ENCODE measurements around the gene LSM14A. TPM values are rescaled to one million over a fixed set of nuclear protein-coding genes. Genes with fewer than 3 reads are reported as not detected.
"Not testable (repeated sequence)": the region's sequence is repeated elsewhere in the genome, so short reads cannot be mapped to it uniquely, and the experiment has no call there.

LSM14A gene
- total RNA-seq, 2 experiments from 2014 or later, result 112 to 116 TPM

DNA sequence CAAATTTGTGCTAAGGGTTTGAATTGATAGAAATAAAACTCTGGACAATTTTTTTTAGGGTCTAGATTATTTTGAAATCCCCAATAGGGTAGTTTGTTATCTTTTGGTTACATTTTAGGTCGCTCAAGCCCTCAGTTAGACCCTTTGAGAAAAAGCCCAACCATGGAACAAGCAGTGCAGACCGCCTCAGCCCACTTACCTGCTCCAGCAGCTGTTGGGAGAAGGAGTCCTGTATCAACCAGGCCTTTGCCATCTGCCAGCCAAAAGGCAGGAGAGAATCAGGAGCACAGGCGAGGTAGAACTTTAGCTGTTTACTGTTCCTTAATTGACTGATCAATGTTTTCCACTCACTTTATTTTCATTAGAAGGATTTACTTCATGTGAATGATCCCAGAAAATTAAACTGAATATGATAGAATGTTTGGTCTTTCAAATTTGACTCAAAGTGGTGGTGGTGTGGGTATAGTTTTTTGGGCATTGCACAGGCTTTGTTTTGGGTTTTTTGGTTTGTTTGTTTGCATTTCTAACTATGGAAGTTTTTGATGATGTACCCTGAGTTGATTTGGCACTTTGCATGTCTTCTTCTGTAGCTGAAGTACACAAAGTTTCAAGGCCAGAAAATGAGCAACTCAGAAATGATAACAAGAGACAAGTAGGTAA is 42.8 kb downstream of the LSM14A start:
- H3K9me3 Mint-ChIP-seq (ENCODE audit: low read depth), result no peaks in the 10 kb centered on the region
- no peak overlapping the region for H3K27ac Mint-ChIP-seq
- peaks cover 29% of the 10 kb centered on the region for H3K4me1 Mint-ChIP-seq
- no peaks in the 10 kb centered on the region for H3K27me3 Mint-ChIP-seq
- DNase-seq (no peak), ATAC-seq (no peak)
- peaks cover 36% of the 10 kb centered on the region for H3K36me3 Mint-ChIP-seq
- CTCF ChIA-PET, result no interaction called here
- no peak overlapping the region for H3K4me3 Mint-ChIP-seq

DNA sequence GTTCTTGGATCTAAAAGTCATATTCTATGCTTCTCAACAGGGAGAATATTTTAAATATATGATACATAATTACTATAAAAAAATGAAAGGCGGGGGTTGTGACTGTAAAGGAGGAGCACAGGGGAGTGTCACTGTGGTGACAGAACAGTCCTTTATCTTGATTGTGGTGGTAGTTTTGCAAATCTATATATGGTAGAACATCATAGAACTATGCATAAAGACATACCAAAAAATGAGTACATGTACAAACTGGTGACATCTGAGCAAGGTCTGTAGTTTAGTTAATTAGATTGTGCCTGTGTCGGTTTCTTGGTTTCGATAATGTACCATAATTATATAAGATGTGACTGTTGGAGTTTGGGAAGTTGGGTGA is 43.3 kb downstream of the LSM14A start:
- Mint-ChIP-seq H3K4me3 (no peak overlapping the region), H3K4me1 (peaks cover 34% of the 10 kb centered on the region), H3K27me3 (no peaks in the 10 kb centered on the region), H3K36me3 (peaks cover 38% of the 10 kb centered on the region), H3K9me3 (ENCODE audit: low read depth) (no peaks in the 10 kb centered on the region), H3K27ac (no peak overlapping the region)
- ATAC-seq (no peak), DNase-seq (no peak)
- CTCF ChIA-PET, result interaction anchor here (1.2 kb wide), 1 partner anchor 121 kb away, joined by 3 read pairs; no protein-coding TSS in a partner anchor

DNA sequence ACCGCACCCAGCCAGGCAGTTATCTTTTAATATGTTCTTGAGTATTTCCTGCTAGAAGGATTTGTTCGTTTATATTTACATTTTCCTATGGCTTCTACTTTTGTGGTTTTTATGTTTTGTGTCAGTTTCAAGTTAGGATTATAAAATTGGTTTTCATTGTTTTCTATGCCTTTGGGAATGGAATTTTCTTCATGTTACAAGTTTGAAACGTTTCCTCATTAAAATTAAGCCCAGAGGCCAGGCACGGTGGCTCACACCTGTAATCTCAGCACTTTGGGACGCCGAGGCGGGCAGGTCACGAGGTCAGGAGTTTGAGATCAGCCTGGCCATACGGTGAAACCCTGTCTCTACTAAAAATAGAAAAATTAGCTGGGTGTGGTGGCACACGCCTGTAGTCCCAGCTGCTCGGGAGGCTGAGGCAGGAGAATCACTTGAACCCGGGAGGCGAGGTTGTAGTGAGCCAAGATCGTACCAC is 44.5 kb downstream of the LSM14A start:
- CTCF ChIA-PET, result interaction anchor here (0.7 to 2.8 kb wide), 3 partner anchors 10 to 698 kb away, joined by 3 to 8 read pairs (median 3); no protein-coding TSS in a partner anchor
- ATAC-seq; H3K27ac Mint-ChIP-seq; H3K9me3 Mint-ChIP-seq (ENCODE audit: low read depth); DNase-seq; H3K4me3 Mint-ChIP-seq; H3K27me3 Mint-ChIP-seq: not testable (repeated sequence)
- Mint-ChIP-seq H3K36me3 (peaks cover 42% of the 10 kb centered on the region), H3K4me1 (peaks cover 34% of the 10 kb centered on the region)

DNA sequence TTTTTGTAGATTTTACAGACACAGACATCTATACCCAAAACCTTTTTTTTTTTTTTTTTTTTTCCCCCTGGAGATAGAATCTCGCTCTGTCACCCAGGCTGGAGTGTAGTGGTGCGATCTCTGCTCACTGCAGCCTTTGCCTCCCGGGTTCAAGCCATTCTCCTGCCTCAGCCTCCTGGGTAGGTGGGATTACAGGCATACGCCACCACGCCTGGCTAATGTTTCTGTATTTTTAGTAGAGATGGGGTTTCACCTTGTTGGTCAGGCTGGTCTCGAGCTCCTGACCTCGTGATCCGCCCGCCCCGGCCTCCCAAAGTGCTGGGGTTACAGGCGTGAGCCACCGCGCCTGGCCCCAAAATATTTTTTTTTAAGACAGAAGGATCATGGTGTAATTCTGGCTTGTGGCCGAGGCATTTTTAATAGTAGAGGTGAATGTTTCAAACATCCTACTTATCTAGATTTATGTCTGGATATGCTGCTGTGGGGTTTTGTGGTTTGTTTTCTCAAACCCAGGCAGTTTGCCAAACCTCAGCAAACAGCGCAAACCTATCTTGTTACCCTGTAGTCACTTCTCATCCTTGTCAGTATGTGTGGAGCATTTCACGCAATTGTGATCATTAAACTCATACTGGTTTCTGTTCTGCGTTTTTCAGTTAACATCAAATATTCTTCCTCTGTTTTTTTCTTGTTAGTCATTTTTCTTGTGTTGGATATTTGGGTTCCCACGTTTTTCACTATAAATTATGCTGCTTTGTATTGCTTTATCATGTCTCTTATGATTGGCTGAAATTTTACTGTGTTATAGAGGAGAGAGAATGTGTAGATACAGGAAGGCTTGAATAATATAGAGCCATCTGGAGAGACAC is 45.9 kb downstream of the LSM14A start:
- CTCF ChIA-PET, result interaction anchor here (0.8 to 2.8 kb wide), 5 partner anchors 8 to 214 kb away, joined by 3 to 8 read pairs (median 3); no protein-coding TSS in a partner anchor
- peaks cover 53% of the 10 kb centered on the region for H3K36me3 Mint-ChIP-seq
- H3K27ac Mint-ChIP-seq, result peak overlapping the region; percentile 61
- DNase-seq (peak; percentile 80), ATAC-seq (peak; percentile 86)
- H3K4me3 Mint-ChIP-seq, result peak overlapping the region; percentile 5
- H3K27me3 Mint-ChIP-seq, result no peaks in the 10 kb centered on the region
- no peaks in the 10 kb centered on the region for H3K9me3 Mint-ChIP-seq (ENCODE audit: low read depth)
- peaks cover 34% of the 10 kb centered on the region for H3K4me1 Mint-ChIP-seq

DNA sequence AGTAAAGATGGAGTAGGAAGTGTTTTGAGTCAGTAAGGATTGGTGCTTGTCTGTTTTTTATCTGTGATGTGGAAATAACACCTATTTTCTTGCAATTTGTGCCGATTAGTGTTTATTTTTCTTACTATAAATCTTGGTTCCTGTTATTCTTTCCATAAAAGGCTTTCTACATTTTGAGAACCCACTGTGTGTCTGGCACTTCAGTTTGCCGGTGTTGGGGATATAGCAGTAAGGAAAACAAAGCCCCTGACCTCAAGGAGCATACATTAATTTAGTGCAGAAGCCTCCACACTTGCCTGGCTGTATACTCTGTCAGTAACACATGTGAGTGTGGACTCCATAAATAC is 46.5 kb downstream of the LSM14A start:
- Mint-ChIP-seq H3K9me3 (ENCODE audit: low read depth) (no peaks in the 10 kb centered on the region), H3K36me3 (peaks cover 58% of the 10 kb centered on the region), H3K27ac (peak overlapping the region; percentile 61), H3K27me3 (no peaks in the 10 kb centered on the region), H3K4me1 (peaks cover 38% of the 10 kb centered on the region), H3K4me3 (no peak overlapping the region)
- DNase-seq (no peak), ATAC-seq (no peak)
- CTCF ChIA-PET, result interaction anchor here (0.7 to 2.8 kb wide), 6 partner anchors 8 to 213 kb away, joined by 3 to 8 read pairs (median 3); no protein-coding TSS in a partner anchor

- Mint-ChIP-seq H3K9me3 (ENCODE audit: low read depth) (no peaks in the 10 kb centered on the region), H3K4me3 (no peak overlapping the region), H3K27ac (no peak overlapping the region), H3K4me1 (peaks cover 47% of the 10 kb centered on the region), H3K27me3 (no peaks in the 10 kb centered on the region), H3K36me3 (peaks cover 65% of the 10 kb centered on the region)
- peak; percentile 74 for DNase-seq
- no peak for ATAC-seq
- CTCF ChIA-PET, result interaction anchor here (0.7 to 1.3 kb wide), 6 partner anchors 11 to 86 kb away, joined by 3 to 11 read pairs (median 5); no protein-coding TSS in a partner anchor
These were observed 48.3 kb downstream of the LSM14A start for GRCh38 chr19:34220472-34221063.

DNA sequence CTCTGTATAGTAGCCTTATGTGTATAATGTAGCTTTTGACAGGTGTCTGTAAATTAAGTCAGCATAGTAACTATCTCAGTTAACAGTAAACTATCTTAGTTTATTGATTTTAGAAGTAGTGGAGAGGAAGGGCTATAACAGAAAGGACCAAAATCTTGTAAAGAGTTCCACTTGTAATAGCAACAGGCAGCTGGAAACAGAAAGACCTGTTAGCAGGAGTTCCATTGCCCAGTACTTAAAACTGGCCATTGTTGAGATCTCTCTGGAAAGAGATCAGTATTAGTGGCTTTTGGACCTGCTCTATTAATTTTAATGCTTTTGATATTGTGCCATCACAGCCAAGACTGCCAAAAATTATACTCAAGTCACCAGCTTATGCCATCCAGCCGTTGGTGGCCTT is 50.1 kb downstream of the LSM14A start:
- ATAC-seq (no peak), DNase-seq (no peak)
- Mint-ChIP-seq H3K9me3 (ENCODE audit: low read depth) (no peaks in the 10 kb centered on the region), H3K27me3 (no peaks in the 10 kb centered on the region), H3K36me3 (peaks cover 68% of the 10 kb centered on the region), H3K27ac (no peak overlapping the region), H3K4me3 (no peak overlapping the region), H3K4me1 (peaks cover 57% of the 10 kb centered on the region)
- CTCF ChIA-PET, result interaction anchor here (0.8 to 1.8 kb wide), 4 partner anchors 10 to 124 kb away, joined by 3 to 6 read pairs (median 4); no protein-coding TSS in a partner anchor

DNA sequence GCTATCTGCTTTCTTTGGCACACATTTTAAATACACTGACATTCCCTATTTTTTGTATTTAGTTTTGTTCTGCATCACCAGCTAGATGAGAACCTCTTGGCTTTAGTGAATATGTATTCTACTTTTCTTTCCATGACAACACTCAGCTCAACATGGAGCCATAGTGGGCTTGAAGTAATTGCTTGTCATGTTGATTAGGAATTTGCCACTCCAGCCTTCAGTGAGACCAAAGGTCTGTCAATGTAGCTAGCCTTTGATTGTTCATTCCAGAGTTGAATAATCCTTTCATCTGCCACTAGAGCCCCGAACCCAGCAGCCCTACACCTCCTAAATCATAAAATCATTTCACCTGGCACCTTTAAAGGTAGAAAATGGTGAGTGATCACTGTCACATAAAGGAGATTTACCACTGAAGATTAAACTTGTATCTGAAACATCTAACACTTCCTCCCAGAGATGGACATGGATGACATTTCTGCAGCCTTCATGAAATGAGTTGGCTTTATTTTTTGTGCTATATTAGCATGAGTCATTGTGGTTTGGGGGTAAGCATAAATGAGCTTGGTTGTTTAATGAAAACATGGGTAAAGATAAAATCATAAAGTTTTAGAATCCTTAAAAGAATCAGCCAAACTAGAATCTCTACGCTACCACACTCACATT is 52.8 kb downstream of the LSM14A start:
- peaks cover 71% of the 10 kb centered on the region for H3K36me3 Mint-ChIP-seq
- H3K4me1 Mint-ChIP-seq, result peaks cover 58% of the 10 kb centered on the region
- H3K9me3 Mint-ChIP-seq (ENCODE audit: low read depth), result no peaks in the 10 kb centered on the region
- peak overlapping the region; percentile 76 for H3K27ac Mint-ChIP-seq
- H3K27me3 Mint-ChIP-seq, result no peaks in the 10 kb centered on the region
- DNase-seq, result no peak
- peak; percentile 61 for ATAC-seq
- CTCF ChIA-PET, result interaction anchor here (0.7 to 1.9 kb wide), 10 partner anchors 10 to 1033 kb away, joined by 3 to 10 read pairs (median 4); no protein-coding TSS in a partner anchor
- H3K4me3 Mint-ChIP-seq, result peak overlapping the region; percentile 13

DNA sequence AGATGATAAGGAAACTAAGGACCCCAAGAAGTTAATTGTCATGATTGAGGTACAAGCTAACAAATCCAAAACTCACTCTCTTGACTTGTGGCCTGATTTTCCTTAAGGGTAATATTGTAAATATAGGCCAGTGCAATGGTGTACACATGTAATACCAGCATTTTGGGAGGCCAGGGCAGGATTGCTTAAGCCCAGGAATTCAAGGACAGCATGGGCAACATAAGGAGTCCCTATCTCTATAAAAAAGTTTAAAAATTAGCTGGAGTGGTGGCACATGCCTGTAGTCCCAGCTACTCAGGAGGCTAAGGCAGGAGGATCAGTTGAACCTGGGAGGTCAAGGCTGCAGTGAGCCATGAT is 53.3 kb downstream of the LSM14A start:
- Mint-ChIP-seq H3K4me1 (peaks cover 54% of the 10 kb centered on the region), H3K36me3 (peaks cover 70% of the 10 kb centered on the region), H3K27me3 (no peaks in the 10 kb centered on the region), H3K4me3 (no peak overlapping the region), H3K27ac (peak overlapping the region; percentile 76), H3K9me3 (ENCODE audit: low read depth) (no peaks in the 10 kb centered on the region)
- ATAC-seq (no peak), DNase-seq (no peak)
- CTCF ChIA-PET, result interaction anchor here (0.7 to 2.1 kb wide), 10 partner anchors 8 to 1034 kb away, joined by 3 to 10 read pairs (median 4); no protein-coding TSS in a partner anchor

- Mint-ChIP-seq H3K4me3 (no peak overlapping the region), H3K27ac (peak overlapping the region; percentile 76), H3K36me3 (peaks cover 67% of the 10 kb centered on the region), H3K4me1 (peaks cover 58% of the 10 kb centered on the region), H3K27me3 (no peaks in the 10 kb centered on the region), H3K9me3 (ENCODE audit: low read depth) (no peaks in the 10 kb centered on the region)
- CTCF ChIA-PET, result interaction anchor here (0.7 to 2.1 kb wide), 10 partner anchors 8 to 1034 kb away, joined by 3 to 10 read pairs (median 4); no protein-coding TSS in a partner anchor
- DNase-seq (peak; percentile 61), ATAC-seq (peak; percentile 75)
These were observed 53.7 kb downstream of the LSM14A start for GRCh38 chr19:34226036-34226435.

- DNase-seq, result no peak
- Mint-ChIP-seq H3K27ac (no peak overlapping the region), H3K4me3 (no peak overlapping the region), H3K27me3 (no peaks in the 10 kb centered on the region), H3K36me3 (peaks cover 53% of the 10 kb centered on the region), H3K4me1 (peaks cover 77% of the 10 kb centered on the region), H3K9me3 (ENCODE audit: low read depth) (no peaks in the 10 kb centered on the region)
- CTCF ChIA-PET, result no interaction called here
- no peak for ATAC-seq
These were observed 56.0 kb downstream of the LSM14A start for GRCh38 chr19:34228347-34228746.

DNA sequence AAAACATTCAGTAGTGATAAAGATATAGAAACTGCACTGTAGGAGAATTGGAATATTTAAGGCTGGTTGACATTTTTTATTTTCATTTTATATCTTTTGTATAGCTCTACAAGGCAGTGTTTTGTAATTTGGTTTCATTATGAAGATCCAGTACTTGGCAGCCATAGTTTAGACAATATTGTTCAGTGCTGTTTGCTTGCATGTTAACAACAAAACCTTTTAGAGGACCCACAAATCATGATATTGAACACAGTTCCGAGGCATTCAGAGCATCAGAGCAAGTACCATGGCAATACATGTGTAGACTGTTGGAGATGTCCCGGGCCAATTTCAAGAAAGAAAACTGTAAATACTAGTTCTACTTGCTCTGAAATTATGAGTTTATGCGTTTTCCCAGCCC is 56.5 kb downstream of the LSM14A start:
- Mint-ChIP-seq H3K4me1 (peaks cover 78% of the 10 kb centered on the region), H3K27ac (no peak overlapping the region), H3K36me3 (peaks cover 49% of the 10 kb centered on the region), H3K27me3 (no peaks in the 10 kb centered on the region), H3K9me3 (ENCODE audit: low read depth) (no peaks in the 10 kb centered on the region), H3K4me3 (no peak overlapping the region)
- CTCF ChIA-PET, result no interaction called here
- no peak for DNase-seq
- no peak for ATAC-seq

GRCh38 chr19:34229721-34230120 is 57.4 kb downstream of the LSM14A start:
- Mint-ChIP-seq H3K27me3 (no peaks in the 10 kb centered on the region), H3K4me3 (no peak overlapping the region), H3K4me1 (peaks cover 72% of the 10 kb centered on the region), H3K36me3 (peaks cover 44% of the 10 kb centered on the region), H3K9me3 (ENCODE audit: low read depth) (no peaks in the 10 kb centered on the region), H3K27ac (no peak overlapping the region)
- DNase-seq, result no peak
- CTCF ChIA-PET, result no interaction called here
- no peak for ATAC-seq

Measured in activated CD8-positive, alpha-beta memory T cell treated with anti-CD3 and anti-CD28 coated beads, Interleukin-2, amount 10 ng/mL, durations not matched to agents 7 days and 5 days (primary cell).